Lower lobe of right lung (tissue), 2 donors: ENCODE measurements around the gene SLC29A4. TPM values are rescaled to one million over a fixed set of nuclear protein-coding genes. Genes with fewer than 3 reads are reported as not detected.
"Not testable (repeated sequence)": the region's sequence is repeated elsewhere in the genome, so short reads cannot be mapped to it uniquely, and the experiment has no call there.

Experiments used
- ATAC-seq, 2 donors: fragments of 200-7000 bp; cut with Tn5 transposase; one replicate each; pipeline ENCODE4 v1.9.1; 2020 to 2022; ENCODE audit warnings: mild to moderate bottlenecking in 2 of 2, moderate library complexity in 2 of 2
- DNase-seq: peaks from one replicate; pipeline ENCODE4 v3.0.0-alpha.2; 2020
- H3K27ac ChIP-seq: fragments of 200-600 bp; one replicate; pipeline ENCODE4 v1.8.0; 2022
- H3K27me3 ChIP-seq: fragments of 200-600 bp; one replicate; pipeline ENCODE4 v1.8.0; 2022; ENCODE audit warnings: low read depth
- H3K36me3 ChIP-seq: fragments of 200-600 bp; one replicate; pipeline ENCODE4 v1.8.0; 2022; ENCODE audit warnings: mild to moderate bottlenecking
- H3K4me1 ChIP-seq: fragments of 200-600 bp; one replicate; pipeline ENCODE4 v1.8.0; 2022
- H3K4me3 ChIP-seq: fragments of 200-600 bp; one replicate; pipeline ENCODE4 v1.8.0; 2022; ENCODE audit warnings: mild to moderate bottlenecking
- H3K9me3 ChIP-seq: fragments of 200-600 bp; one replicate; pipeline ENCODE4 v1.8.0; 2022
- intact Hi-C: fragments of 100-400 bp; cut with DNase I; formaldehyde crosslinking; loops from one replicate; pipeline ENCODE4 v1.11.0; 2022
- total RNA-seq: library from RNA; stranded (reverse); fragmentation: NEBNext Ultra II Directional; extraction: Animal tissue kit (Norgen Biotek cat#: 25700); gene quantifications from one replicate; pipeline ENCODE4 v1.2.1, GENCODE V29; 2021
- TF ChIP-seq, protein P1 (sequence below): fragments of 200-600 bp; IDR thresholded peaks from one replicate; pipeline ENCODE4 v1.8.0; 2022; ENCODE audit warnings: antibody characterized with exemption, mild to moderate bottlenecking
- donor health status: DM: no; HTN: yes; CAD: no; lungs with severe emphysema.

SLC29A4 gene
- total RNA-seq, 1 donor from 2014 or later = 2.7 TPM

DNA sequence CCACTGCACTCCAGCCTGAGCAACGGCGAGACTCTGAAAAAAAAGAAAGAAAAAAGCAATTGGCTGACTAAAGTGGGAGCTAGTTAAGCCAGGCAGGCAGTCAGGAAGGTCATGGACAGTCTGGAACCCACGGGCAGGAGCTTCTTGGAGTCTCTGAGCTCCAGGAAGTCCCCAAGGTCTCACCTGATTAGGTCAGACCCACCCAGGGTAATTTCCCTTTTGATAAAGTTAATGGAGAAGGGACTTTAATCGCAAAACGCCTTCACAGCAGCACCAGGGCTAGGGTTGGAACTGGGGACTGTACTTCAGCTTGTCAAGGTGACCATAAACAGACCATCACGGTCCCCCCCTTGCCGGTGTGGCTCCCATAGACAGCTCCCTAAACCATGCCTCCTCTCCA, 6.6 kb downstream of the SLC29A4 start:
- H3K9me3 ChIP-seq = no peaks in the 10 kb centered on the region
- TF ChIP-seq, protein P1, sequence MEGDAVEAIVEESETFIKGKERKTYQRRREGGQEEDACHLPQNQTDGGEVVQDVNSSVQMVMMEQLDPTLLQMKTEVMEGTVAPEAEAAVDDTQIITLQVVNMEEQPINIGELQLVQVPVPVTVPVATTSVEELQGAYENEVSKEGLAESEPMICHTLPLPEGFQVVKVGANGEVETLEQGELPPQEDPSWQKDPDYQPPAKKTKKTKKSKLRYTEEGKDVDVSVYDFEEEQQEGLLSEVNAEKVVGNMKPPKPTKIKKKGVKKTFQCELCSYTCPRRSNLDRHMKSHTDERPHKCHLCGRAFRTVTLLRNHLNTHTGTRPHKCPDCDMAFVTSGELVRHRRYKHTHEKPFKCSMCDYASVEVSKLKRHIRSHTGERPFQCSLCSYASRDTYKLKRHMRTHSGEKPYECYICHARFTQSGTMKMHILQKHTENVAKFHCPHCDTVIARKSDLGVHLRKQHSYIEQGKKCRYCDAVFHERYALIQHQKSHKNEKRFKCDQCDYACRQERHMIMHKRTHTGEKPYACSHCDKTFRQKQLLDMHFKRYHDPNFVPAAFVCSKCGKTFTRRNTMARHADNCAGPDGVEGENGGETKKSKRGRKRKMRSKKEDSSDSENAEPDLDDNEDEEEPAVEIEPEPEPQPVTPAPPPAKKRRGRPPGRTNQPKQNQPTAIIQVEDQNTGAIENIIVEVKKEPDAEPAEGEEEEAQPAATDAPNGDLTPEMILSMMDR = no peak
- intact Hi-C loops = no loop called here
- no peak for ATAC-seq
- peaks cover 1% of the 10 kb centered on the region for H3K27me3 ChIP-seq
- H3K27ac ChIP-seq = no peak overlapping the region
- H3K4me3 ChIP-seq = no peak overlapping the region
- H3K4me1 ChIP-seq = no peaks in the 10 kb centered on the region
- H3K36me3 ChIP-seq = no peaks in the 10 kb centered on the region
- no peak for DNase-seq

DNA sequence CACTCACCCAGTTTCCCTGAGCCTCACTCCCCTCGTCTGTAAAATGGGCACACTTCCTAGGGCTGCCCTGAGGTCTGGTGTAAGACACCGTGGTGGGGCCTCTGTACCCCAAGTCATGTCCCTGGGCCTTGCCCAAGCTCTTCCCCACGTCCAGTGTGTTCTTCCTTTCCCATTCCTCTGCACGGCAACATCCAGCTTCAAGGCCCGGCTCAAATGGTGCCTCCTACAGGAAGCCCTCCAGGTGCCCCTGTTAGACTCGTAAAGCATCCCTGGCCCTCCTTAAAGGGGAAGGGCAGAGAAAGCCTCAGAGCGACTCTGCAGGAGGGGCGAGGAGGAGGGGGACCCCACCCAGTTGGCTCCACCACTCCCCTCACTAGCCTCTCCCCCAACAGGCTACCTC, 8.6 kb downstream of the SLC29A4 start:
- Histone ChIP-seq H3K27me3 (no peaks in the 10 kb centered on the region), H3K36me3 (no peaks in the 10 kb centered on the region), H3K27ac (no peak overlapping the region), H3K9me3 (no peaks in the 10 kb centered on the region), H3K4me3 (no peak overlapping the region), H3K4me1 (no peaks in the 10 kb centered on the region)
- intact Hi-C loops = no loop called here
- ATAC-seq (no peak), DNase-seq (no peak)
- TF ChIP-seq, protein P1 = no peak

DNA sequence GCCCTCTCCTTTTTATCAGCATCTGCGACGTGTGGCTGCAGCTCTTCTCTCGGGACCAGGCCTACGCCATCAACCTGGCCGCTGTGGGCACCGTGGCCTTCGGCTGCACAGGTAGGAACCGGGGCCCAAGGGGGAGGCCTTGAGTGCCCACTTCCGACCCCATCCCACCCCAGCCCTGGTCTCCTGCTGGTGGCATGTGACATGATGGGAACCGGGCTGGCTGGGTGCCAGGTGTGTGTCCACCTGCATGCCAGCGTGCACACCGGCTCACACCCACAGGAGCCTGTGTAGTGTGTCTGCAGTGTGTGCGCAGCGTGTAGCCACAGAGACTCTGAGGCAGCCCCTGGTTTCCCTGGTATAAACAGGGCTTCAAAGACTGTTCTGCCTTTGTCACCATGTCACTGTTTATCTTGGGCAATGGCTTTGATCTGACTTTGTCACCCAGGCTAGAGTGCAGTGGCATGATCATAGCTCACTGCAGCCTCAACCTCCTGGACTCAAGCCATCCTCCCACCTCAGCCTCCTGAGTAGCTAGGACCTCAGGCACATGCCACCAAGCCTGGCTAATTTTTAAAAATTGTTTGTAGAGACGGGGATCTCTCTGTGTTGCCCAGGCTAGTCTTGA, 9.1 kb downstream of the SLC29A4 start:
- ATAC-seq, H3K27me3 ChIP-seq, H3K27ac ChIP-seq, H3K36me3 ChIP-seq, H3K9me3 ChIP-seq, intact Hi-C loops, H3K4me1 ChIP-seq, H3K4me3 ChIP-seq, DNase-seq: not testable (repeated sequence)

DNA sequence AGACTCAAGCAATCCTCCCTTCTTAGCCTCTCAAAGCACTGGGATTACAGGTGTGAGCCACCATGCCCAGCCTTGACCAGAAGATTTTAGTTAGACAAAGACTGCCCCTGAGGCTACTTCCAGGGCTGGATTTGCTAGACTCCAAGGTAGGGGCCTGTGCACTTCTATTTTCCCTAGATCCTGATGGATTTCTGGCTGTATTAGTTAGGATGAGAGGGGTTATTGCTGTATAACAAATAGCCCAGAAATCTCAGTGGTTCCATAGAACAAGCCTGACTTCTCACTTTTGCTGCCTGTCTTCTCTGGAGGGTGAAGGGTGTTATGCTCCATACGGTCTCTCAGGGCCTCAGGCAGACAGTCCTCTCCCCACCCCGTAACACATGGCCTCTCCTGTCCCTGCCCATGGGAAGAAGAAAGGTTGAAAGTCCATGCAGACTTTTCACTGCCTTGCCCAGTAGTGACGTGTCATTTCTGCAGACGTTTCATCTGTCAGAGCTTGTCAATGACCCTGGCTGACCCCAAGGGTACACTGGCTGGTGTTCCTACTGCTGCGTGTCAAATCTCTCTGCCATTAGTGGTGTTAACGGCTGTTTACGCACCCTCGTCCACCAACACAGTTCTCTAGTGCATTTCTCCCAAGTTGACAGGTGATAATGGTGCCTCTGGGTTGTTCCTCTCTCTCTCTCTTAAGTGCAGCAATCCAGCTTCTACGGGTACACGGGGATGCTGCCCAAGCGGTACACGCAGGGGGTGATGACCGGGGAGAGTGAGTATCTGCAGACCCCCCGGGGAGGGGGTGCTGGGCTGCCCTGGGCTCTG, 11.6 kb downstream of the SLC29A4 start:
- no peaks in the 10 kb centered on the region for H3K27me3 ChIP-seq
- H3K9me3 ChIP-seq = no peaks in the 10 kb centered on the region
- ATAC-seq (no peak), DNase-seq (no peak)
- no peak overlapping the region for H3K27ac ChIP-seq
- H3K4me1 ChIP-seq = no peaks in the 10 kb centered on the region
- no peak overlapping the region for H3K4me3 ChIP-seq
- intact Hi-C loops = no loop called here
- no peaks in the 10 kb centered on the region for H3K36me3 ChIP-seq
- TF ChIP-seq, protein P1 = no peak

DNA sequence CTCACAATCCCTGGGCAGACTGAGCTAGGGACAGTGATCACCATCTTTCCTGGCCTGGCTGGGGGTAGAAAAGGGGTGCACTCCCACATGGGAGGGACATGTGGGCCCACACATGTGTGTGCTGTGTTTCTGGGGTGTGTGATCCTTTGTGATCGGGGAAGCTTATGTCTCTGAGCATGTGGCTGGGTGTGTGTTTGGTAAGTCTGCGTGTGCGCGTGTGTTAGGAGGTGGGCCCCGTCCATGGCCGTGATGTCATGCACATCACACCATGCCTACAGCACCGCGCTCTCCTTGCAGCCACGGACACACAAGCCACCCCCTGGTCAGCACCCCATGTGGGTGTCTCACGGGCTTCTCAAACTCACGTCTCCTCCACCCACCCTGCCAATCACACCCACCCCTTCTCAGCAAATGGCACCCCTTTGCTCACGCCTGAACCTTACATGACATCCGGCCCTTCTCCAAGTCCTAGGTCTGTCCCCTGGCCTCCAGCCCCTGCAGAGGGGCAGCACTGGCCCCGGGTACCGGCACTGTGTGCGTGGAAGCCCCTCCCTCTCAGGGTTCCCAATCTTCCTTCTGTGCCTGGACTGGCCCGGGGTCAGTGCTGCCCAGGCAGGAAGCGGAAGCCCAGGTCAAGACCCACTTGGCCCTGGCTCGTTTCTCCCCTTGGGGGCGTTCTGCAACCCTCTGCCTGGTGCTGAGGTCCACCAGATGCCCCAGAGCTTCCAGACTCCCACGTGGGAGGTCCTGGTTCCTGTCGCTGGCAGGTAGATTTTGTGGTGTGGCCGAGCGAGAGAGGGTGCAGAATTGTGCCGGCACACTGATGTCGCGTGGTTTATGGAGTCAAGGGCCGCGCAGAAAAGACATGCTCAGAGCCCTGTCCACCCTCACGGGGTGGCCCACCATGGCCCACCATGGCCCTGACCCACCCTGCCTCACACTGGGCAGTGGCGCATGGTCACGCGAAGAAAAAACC, 12.6 kb downstream of the SLC29A4 start:
- no peaks in the 10 kb centered on the region for H3K9me3 ChIP-seq
- no peaks in the 10 kb centered on the region for H3K36me3 ChIP-seq
- ATAC-seq (no peak), DNase-seq (no peak)
- H3K4me3 ChIP-seq = no peak overlapping the region
- H3K27ac ChIP-seq = no peak overlapping the region
- TF ChIP-seq, protein P1 = no peak
- H3K27me3 ChIP-seq = no peaks in the 10 kb centered on the region
- intact Hi-C loops = no loop called here
- H3K4me1 ChIP-seq = no peaks in the 10 kb centered on the region
